Activated T-helper 9 cell treated with anti-CD3 and anti-CD28 coated beads, Interleukin-2, amount 50 U/mL, for 16 hours (primary cell): Measurements from ENCODE around the gene TMEM178A.
"Not testable (repeated sequence)": the region's sequence is repeated elsewhere in the genome, so short reads cannot be mapped to it uniquely, and the experiment has no call there.

ENCODE experiments used
- DNase-seq: peaks from one replicate; pipeline ENCODE4 v3.0.0-alpha.2; 2020; ENCODE audit warnings: low read depth

TMEM178A gene

GRCh38 chr2:39648580-39648979 lies 17.1 kb upstream of the TMEM178A start:
- DNase-seq, result no peak

- DNase-seq, result no peak
Observed at GRCh38 chr2:39649511-39649910, 16.2 kb upstream of the TMEM178A start.

- no peak for DNase-seq
Observed at GRCh38 chr2:39650468-39650867, 15.2 kb upstream of the TMEM178A start.

- not testable (repeated sequence) for DNase-seq
Observed at GRCh38 chr2:39656215-39656614, 9.5 kb upstream of the TMEM178A start.

- no peak for DNase-seq
Observed at GRCh38 chr2:39657287-39657937, 8.3 kb upstream of the TMEM178A start.

- DNase-seq, result no peak
Observed at GRCh38 chr2:39658371-39658770, 7.3 kb upstream of the TMEM178A start.

GRCh38 chr2:39659765-39660611 lies 5.7 kb upstream of the TMEM178A start:
- no peak for DNase-seq

- no peak for DNase-seq
Observed at GRCh38 chr2:39660612-39661236, 5.0 kb upstream of the TMEM178A start.

- DNase-seq, result no peak
Observed at GRCh38 chr2:39661826-39662225, 3.9 kb upstream of the TMEM178A start.

GRCh38 chr2:39663187-39663930 lies 2.4 kb upstream of the TMEM178A start:
- DNase-seq, result no peak

GRCh38 chr2:39664232-39664887 lies 1.4 kb upstream of the TMEM178A start:
- DNase-seq, result no peak

GRCh38 chr2:39664888-39665591 lies 677 bp upstream of the TMEM178A start:
- DNase-seq, result no peak

- no peak for DNase-seq
Observed at GRCh38 chr2:39666491-39667101, 879 bp downstream of the TMEM178A start.

- DNase-seq, result no peak
Observed at GRCh38 chr2:39667104-39667885, 1.6 kb downstream of the TMEM178A start.

- no peak for DNase-seq
Observed at GRCh38 chr2:39667886-39668276, 2.2 kb downstream of the TMEM178A start.

- DNase-seq, result no peak
Observed at GRCh38 chr2:39668576-39669080, 2.9 kb downstream of the TMEM178A start.

GRCh38 chr2:39671604-39672003 lies 5.9 kb downstream of the TMEM178A start:
- no peak for DNase-seq

- no peak for DNase-seq
Observed at GRCh38 chr2:39673018-39673417, 7.3 kb downstream of the TMEM178A start.

GRCh38 chr2:39676342-39676741 lies 10.6 kb downstream of the TMEM178A start:
- DNase-seq, result no peak

GRCh38 chr2:39678170-39678569 lies 12.5 kb downstream of the TMEM178A start:
- no peak for DNase-seq
